Cardiac muscle cell (in vitro differentiated cells and primary cell): ENCODE measurements around the gene MET. TPM values are rescaled to one million over a fixed set of nuclear protein-coding genes. Genes with fewer than 3 reads are reported as not detected.

Experiments
- DNase-seq, 2 donors: peaks; one replicate each; pipeline versions ENCODE4 v3.0.0 to v3.0.0-alpha.2; 2010 to 2017; ENCODE audit warnings: low read depth in 1 of 2, low spot score in 1 of 2
- H3K27ac ChIP-seq: fragments of 200-600 bp; sonication (generic); 2 replicates; pipeline ENCODE4 v1.5.1; 2016
- H3K27me3 ChIP-seq: fragments of 200-600 bp; sonication (generic); 2 replicates; pipeline ENCODE4 v1.6.0; 2016; ENCODE audit warnings: control low read depth
- H3K36me3 ChIP-seq: fragments of 200-600 bp; sonication (generic); 2 replicates; pipeline ENCODE4 v1.5.1; 2016; ENCODE audit warnings: control low read depth
- H3K4me1 ChIP-seq: fragments of 200-600 bp; sonication (generic); 2 replicates; pipeline ENCODE4 v1.8.1; 2017; ENCODE audit warnings: low read depth, mild to moderate bottlenecking, mixed run types
- H3K4me3 ChIP-seq: fragments of 200-600 bp; sonication (generic); 2 replicates; pipeline ENCODE4 v1.5.1; 2016; ENCODE audit warnings: mild to moderate bottlenecking
- H3K9me3 ChIP-seq: fragments of 200-600 bp; sonication (generic); 2 replicates; pipeline ENCODE4 v1.5.1; 2017; ENCODE audit warnings: low read depth, mild to moderate bottlenecking, control low read depth
- CTCF ChIP-seq: IDR thresholded peaks from 2 replicates; pipeline ENCODE4 v1.5.1; 2012; ENCODE audit warnings: low read depth, mild to moderate bottlenecking, low read length
- polyA plus RNA-seq: library from polyadenylated mRNA; unstranded; fragments of >200 nt; fragmentation: Nextera tagmentation; extraction: Ambion mirVana; gene quantifications from 2 replicates; pipeline ENCODE4 v1.2.1, GENCODE V29; 2016
- total RNA-seq: library from RNA; depleted of rRNA; stranded (reverse); fragments of >200 nt; gene quantifications from 2 replicates; pipeline ENCODE4 v1.2.3, GENCODE V29; 2016

The MET gene
- total and polyA plus RNA-seq, 2 experiments from 2014 or later, result 1.8 to 1.9 TPM

- Histone ChIP-seq H3K27me3 (peaks cover 3% of the 10 kb centered on the region), H3K4me1 (no peaks in the 10 kb centered on the region), H3K9me3 (no peaks in the 10 kb centered on the region), H3K4me3 (no peak overlapping the region), H3K36me3 (no peaks in the 10 kb centered on the region), H3K27ac (no peak overlapping the region)
- no peak for TF ChIP-seq CTCF
- DNase-seq, result no peak
Measured at GRCh38 chr7:116699722-116700120, 27.7 kb downstream of the MET start.

GRCh38 chr7:116702046-116702785 lies 30.2 kb downstream of the MET start:
- no peaks in the 10 kb centered on the region for H3K9me3 ChIP-seq
- TF ChIP-seq CTCF, result no peak
- H3K4me3 ChIP-seq, result no peak overlapping the region
- DNase-seq, result no peak
- no peak overlapping the region for H3K27ac ChIP-seq
- no peaks in the 10 kb centered on the region for H3K4me1 ChIP-seq
- H3K36me3 ChIP-seq, result no peaks in the 10 kb centered on the region
- H3K27me3 ChIP-seq, result no peaks in the 10 kb centered on the region

GRCh38 chr7:116704650-116705228 lies 32.7 kb downstream of the MET start:
- H3K27me3 ChIP-seq, result no peaks in the 10 kb centered on the region

GRCh38 chr7:116705419-116705818 lies 33.4 kb downstream of the MET start:
- H3K9me3 ChIP-seq, result no peaks in the 10 kb centered on the region
- no peaks in the 10 kb centered on the region for H3K27me3 ChIP-seq
- no peaks in the 10 kb centered on the region for H3K36me3 ChIP-seq
- DNase-seq, result no peak
- TF ChIP-seq CTCF, result no peak
- no peak overlapping the region for H3K27ac ChIP-seq
- H3K4me3 ChIP-seq, result no peak overlapping the region
- H3K4me1 ChIP-seq, result no peaks in the 10 kb centered on the region

More at GRCh38 chr7:116704650-116705228, 32.7 kb downstream of the MET start:
- no peak overlapping the region for H3K4me3 ChIP-seq
- H3K4me1 ChIP-seq, result no peaks in the 10 kb centered on the region
- H3K36me3 ChIP-seq, result no peaks in the 10 kb centered on the region
- H3K27ac ChIP-seq, result no peak overlapping the region
- DNase-seq, result no peak
- no peaks in the 10 kb centered on the region for H3K9me3 ChIP-seq
- TF ChIP-seq CTCF, result no peak

GRCh38 chr7:116706668-116707126 lies 34.7 kb downstream of the MET start:
- DNase-seq, result peak in 1 of 2 donors; percentile 41
- no peaks in the 10 kb centered on the region for H3K4me1 ChIP-seq
- H3K36me3 ChIP-seq, result no peaks in the 10 kb centered on the region
- no peaks in the 10 kb centered on the region for H3K27me3 ChIP-seq
- TF ChIP-seq CTCF, result no peak
- no peaks in the 10 kb centered on the region for H3K9me3 ChIP-seq
- no peak overlapping the region for H3K4me3 ChIP-seq
- no peak overlapping the region for H3K27ac ChIP-seq
